Heart right ventricle (tissue), 16 donors: ENCODE results near the gene METTL26. TPM values are rescaled to one million over a fixed set of nuclear protein-coding genes. Genes with fewer than 3 reads are reported as not detected.
A peak's percentile ranks its signal among the peaks of the same experiment; 100 is the strongest.
"Not testable (repeated sequence)": the region's sequence is repeated elsewhere in the genome, so short reads cannot be mapped to it uniquely, and the experiment has no call there.

Source experiments
- ATAC-seq, 8 donors: fragments of 200-7000 bp; cut with Tn5 transposase; one replicate each; pipeline ENCODE4 v1.9.1; 2020; ENCODE audit warnings: mild to moderate bottlenecking in 8 of 8, moderate library complexity in 8 of 8, moderate number of reproducible peaks in 1 of 8
- DNase-seq, 2 donors: peaks; one replicate each; pipeline ENCODE4 v3.0.0-alpha.2; 2020
- H3K27ac ChIP-seq, 10 donors: fragments of 200-600 bp; sonication (generic) in 2 of 10; one replicate each; pipeline versions ENCODE4 v1.5.0 to v1.8.0; 2020 to 2022; ENCODE audit warnings: mild to moderate bottlenecking in 3 of 10
- H3K27me3 ChIP-seq, 7 donors: fragments of 200-600 bp; one replicate each; pipeline ENCODE4 v1.8.0; 2021 to 2022; ENCODE audit warnings: mild to moderate bottlenecking in 2 of 7
- H3K36me3 ChIP-seq, 9 donors: fragments of 200-600 bp; sonication (generic) in 1 of 9; one replicate each; pipeline versions ENCODE4 v1.5.0 to v1.8.0; 2020 to 2022; ENCODE audit warnings: mild to moderate bottlenecking in 2 of 9
- H3K4me1 ChIP-seq, 9 donors: fragments of 200-600 bp; sonication (generic) in 1 of 9; one replicate each; pipeline versions ENCODE4 v1.5.0 to v1.8.0; 2020 to 2022; ENCODE audit warnings: mild to moderate bottlenecking in 4 of 9
- H3K4me3 ChIP-seq, 10 donors: fragments of 200-600 bp; sonication (generic) in 2 of 10; one replicate each; pipeline versions ENCODE4 v1.5.0 to v1.8.0; 2020 to 2022; ENCODE audit warnings: mild to moderate bottlenecking in 7 of 10, moderate library complexity in 2 of 10
- H3K9me3 ChIP-seq, 11 donors: fragments of 200-600 bp in 10 of 11; sonication (generic) in 2 of 11; one replicate each; pipeline versions ENCODE4 v1.5.0 to v1.8.0; 2013 to 2022; ENCODE audit warnings: mild to moderate bottlenecking in 2 of 11, control low read depth in 1 of 11, moderate library complexity in 1 of 11
- whole genome bisulfite sequencing, 2 donors: extraction: QIAGEN DNeasy Blood & Tissue Kit; methylation state at CpG; one replicate each; pipeline ENCODE4 v1.1.7; 2013; ENCODE audit warnings: inconsistent platforms in 1 of 2; 5-methylcytosine and 5-hydroxymethylcytosine counted together
- intact Hi-C, 10 donors: fragments of 100-400 bp; cut with DNase I; formaldehyde crosslinking; loops; one replicate each; pipeline versions ENCODE4 v1.11.1 to v1.14.2; 2022
- polyA plus RNA-seq, 2 donors: library from polyadenylated mRNA; stranded (reverse); fragments of 200-250 nt; gene quantifications; one replicate each; pipeline ENCODE4 v1.2.3, GENCODE V29; 2013
- total RNA-seq, 10 donors: library from RNA; stranded (reverse); fragmentation: NEBNext Ultra II Directional in 3 of 10; extraction: Animal tissue kit (Norgen Biotek cat#: 25700) in 3 of 10; gene quantifications; one replicate each; pipeline versions ENCODE4 v1.2.1 to v1.2.4, GENCODE V29; 2021 to 2023
- TF ChIP-seq, protein P1 (sequence below), 9 donors: fragments of 200-600 bp; sonication (generic) in 2 of 9; IDR thresholded peaks; one replicate each; pipeline versions ENCODE4 v1.5.0 to v1.8.0; 2021 to 2022; ENCODE audit warnings: antibody characterized with exemption in 9 of 9, mild to moderate bottlenecking in 5 of 9, moderate library complexity in 1 of 9
- donor health status: Arrhythmogenic right ventricular cardiomyopathy.
- donor health status: ischemic (EF 13 %, LVEDD 7.1; RV severe dilation, severe dysfunction).
- donor health status: healthy with polysubstance abuse.
- donor health status: DM: no; HTN: yes; CAD: no.
- donor health status: DM: no; HTN: no; CAD: no.
- donor health status: ischemic (EF 25% LVEDD 6.9; RV normal size, moderate dysfunction).
- donor health status: ischemic (EF 25% LVEDD 5.7; RV mildly dilated, moderate dysfunction).
- donor health status: healthy.
- donor health status: DM: yes; HTN: yes; CAD: no.
- donor health status: Ischemic cardiomyopathy.
- donor health status: ischemic (EF 35%, LVEDD 5.7; RV mildly dilated, moderate dysfunction).
- donor health status: nonischemic (EF 11% LVEDD 7.7; RV severe dilation, severe dysfunction).
- donor health status: DM: yes; HTN: yes; CAD: no.
- donor health status: PGD.
- donor health status: ischemic (EF 29% LVEDD 5.4; RV normal size, mild dysfunction).
- donor health status: nonischemic (EF 23%, LVEDD 6.1; RV moderate dilation, normal function).

METTL26 gene
- total and polyA plus RNA-seq, 12 donors = 34.5 to 237 (median 44.8) TPM

DNA sequence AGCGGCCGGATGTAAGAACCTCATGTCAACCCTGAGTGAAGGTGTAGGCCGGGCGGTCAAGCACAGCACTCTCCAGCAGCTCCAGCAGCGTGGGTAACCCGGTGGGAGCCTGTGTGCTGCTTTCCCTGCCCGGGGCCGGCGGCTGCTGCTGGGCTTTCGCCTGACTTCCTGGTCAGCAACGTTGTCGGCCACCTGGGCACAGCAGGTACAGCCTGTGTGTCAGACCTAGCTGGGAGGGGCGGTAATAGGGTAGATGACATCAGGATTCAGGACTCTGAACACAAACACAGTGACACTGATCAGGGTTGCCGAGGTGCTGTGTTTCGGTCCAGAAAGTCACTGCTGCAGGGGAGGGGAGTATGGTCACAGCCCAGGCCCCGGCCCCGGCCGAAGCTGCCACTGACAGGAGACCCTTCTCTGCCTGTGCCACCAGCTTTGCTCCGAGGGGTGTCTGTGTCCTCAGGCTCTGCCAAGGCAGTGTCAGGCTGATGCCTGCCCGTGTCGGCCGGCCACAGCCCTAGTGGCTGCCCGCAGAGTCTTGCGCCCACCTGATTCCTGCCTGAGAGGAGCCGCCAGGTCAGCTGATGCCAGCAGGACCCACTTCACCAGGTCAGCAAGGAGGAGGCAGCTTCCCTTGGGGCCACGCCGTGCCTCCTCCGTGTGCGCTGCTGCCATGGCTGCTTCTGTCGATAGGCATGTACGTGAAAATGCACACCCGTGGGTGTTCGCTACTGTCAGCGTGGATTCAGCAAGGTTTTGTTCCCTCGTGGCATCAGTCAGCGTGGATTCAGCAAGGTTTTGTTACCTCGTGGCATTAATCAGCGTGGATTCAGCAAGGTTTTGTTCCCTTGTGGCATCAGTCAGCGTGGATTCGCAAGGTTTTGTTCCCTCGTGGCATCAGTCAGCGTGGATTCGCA, 37.0 kb downstream of the METTL26 start:
- 96% methylated on average over 43 of the region's 43 CpGs for WGBS, 2 donors
- ATAC-seq = peak in 1 of 8 donors; percentile 11

DNA sequence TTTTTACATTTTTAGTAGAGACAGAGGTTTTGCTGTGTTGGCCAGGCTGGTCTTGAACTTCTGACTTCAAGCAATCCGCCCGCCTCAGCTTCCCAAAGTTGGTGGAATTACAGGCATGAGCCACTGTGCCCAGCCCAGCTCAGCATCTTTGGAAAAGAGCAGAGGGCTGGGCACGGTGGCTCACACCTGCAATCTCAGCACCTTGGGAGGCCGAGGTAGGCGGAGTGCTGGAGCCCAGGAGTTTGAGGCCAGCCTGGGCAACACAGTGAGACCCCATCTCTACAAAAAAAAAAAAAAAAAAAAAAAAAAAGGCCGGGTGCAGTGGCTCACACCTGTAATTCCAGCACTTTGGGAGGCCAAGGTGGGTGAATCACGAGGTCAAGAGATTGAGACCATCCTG, 38.5 kb downstream of the METTL26 start:
- 96 to 97% methylated on average over 7 of the region's 7 CpGs for WGBS, 2 donors
- H3K27me3 ChIP-seq, intact Hi-C loops, H3K9me3 ChIP-seq, H3K4me3 ChIP-seq, H3K27ac ChIP-seq, DNase-seq, ATAC-seq: not testable (repeated sequence)
- Histone ChIP-seq H3K4me1 (peaks cover 0 to 24% (median 5%) of the 10 kb centered on the region in 9 donors), H3K36me3 (peaks cover 0 to 38% (median 3%) of the 10 kb centered on the region in 9 donors)

More for the DNA sequence above, 37.0 kb downstream of the METTL26 start:
- DNase-seq = no peak
- H3K36me3 ChIP-seq = peaks cover 0 to 24% (median 3%) of the 10 kb centered on the region in 9 donors
- H3K4me3 ChIP-seq = no peak overlapping the region
- H3K4me1 ChIP-seq = peaks cover 0 to 10% (median 0%) of the 10 kb centered on the region in 9 donors
- intact Hi-C loops = no loop called here
- H3K9me3 ChIP-seq = no peaks in the 10 kb centered on the region
- H3K27ac ChIP-seq = no peak overlapping the region
- TF ChIP-seq, protein P1, sequence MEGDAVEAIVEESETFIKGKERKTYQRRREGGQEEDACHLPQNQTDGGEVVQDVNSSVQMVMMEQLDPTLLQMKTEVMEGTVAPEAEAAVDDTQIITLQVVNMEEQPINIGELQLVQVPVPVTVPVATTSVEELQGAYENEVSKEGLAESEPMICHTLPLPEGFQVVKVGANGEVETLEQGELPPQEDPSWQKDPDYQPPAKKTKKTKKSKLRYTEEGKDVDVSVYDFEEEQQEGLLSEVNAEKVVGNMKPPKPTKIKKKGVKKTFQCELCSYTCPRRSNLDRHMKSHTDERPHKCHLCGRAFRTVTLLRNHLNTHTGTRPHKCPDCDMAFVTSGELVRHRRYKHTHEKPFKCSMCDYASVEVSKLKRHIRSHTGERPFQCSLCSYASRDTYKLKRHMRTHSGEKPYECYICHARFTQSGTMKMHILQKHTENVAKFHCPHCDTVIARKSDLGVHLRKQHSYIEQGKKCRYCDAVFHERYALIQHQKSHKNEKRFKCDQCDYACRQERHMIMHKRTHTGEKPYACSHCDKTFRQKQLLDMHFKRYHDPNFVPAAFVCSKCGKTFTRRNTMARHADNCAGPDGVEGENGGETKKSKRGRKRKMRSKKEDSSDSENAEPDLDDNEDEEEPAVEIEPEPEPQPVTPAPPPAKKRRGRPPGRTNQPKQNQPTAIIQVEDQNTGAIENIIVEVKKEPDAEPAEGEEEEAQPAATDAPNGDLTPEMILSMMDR (IDR thresholded peaks at IDR 0.05) = no peak
- no peaks in the 10 kb centered on the region for H3K27me3 ChIP-seq

DNA sequence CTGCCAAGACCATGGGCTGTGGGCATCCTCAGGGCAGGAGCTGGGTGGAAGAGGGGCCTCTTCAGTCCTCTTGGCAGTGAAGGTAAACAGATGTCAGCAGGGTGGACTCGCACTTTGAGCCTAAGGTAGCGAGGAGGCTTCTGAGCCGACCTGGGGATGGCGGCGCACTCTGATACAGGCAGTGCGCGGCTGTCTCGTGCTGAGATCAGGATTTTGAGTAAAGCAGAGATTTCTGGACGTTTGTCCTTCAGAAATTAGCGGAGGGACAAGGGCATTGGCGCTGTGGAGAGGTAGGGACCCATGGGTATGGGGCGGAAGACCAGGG, 39.4 kb downstream of the METTL26 start:
- ATAC-seq (no peak), DNase-seq (no peak)
- 93 to 94% methylated on average over 12 of the region's 12 CpGs for WGBS, 2 donors
- H3K4me3 ChIP-seq = no peak overlapping the region
- intact Hi-C loops = no loop called here
- no peaks in the 10 kb centered on the region for H3K27me3 ChIP-seq
- H3K27ac ChIP-seq = no peak overlapping the region
- TF ChIP-seq, protein P1 (IDR thresholded peaks at IDR 0.05) = no peak
- peaks cover 0 to 34% (median 7%) of the 10 kb centered on the region in 9 donors for H3K4me1 ChIP-seq
- H3K36me3 ChIP-seq = peaks cover 0 to 38% (median 3%) of the 10 kb centered on the region in 9 donors
- H3K9me3 ChIP-seq = no peaks in the 10 kb centered on the region

DNA sequence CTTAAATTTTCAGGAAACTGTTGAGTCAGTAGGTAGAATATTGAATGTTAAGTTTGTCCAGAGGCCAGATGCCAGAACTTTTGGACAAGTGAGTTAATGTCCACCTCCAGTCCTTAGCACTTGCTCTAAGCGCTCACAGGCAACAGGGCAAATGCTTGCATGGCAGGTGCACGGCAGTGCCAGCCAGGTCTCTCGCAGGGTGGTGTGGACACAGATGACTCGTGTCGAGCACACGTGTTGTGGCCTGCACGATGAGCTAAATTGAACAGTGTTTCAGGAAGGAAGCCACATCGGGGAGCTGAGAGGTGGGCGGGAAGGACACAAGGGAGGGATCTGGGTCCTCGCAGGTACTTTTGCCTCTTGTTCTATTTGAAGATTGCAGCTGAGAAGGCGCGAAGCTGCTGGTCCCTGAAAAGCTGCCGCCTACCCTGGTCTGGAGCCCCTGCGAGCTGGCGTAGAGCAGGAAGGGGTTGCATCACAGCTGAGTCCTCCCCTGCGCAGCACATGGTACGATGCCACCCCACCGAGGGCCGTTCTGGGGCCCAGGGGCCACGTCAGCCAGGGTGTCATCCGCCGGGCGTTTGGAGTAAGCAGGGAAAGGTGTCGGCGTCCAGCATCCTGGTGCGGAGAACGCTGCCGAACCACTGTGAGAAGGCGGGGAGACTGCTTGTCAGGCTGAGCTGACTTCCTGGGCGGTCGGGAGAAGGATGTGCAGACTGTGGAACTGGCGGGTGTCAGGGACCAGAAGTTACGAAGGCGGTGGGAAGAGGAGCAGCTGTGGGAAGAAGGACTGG, 40.0 kb downstream of the METTL26 start:
- WGBS, 2 donors = 87 to 92% methylated on average over 34 of the region's 34 CpGs
- no peak for ATAC-seq
- peaks cover 0 to 38% (median 3%) of the 10 kb centered on the region in 9 donors for H3K36me3 ChIP-seq
- TF ChIP-seq, protein P1 (IDR thresholded peaks at IDR 0.05) = no peak
- H3K4me1 ChIP-seq = peaks cover 0 to 39% (median 12%) of the 10 kb centered on the region in 9 donors
- intact Hi-C loops = no loop called here
- no peaks in the 10 kb centered on the region for H3K9me3 ChIP-seq
- no peak for DNase-seq
- no peaks in the 10 kb centered on the region for H3K27me3 ChIP-seq
- no peak overlapping the region for H3K27ac ChIP-seq
- H3K4me3 ChIP-seq = no peak overlapping the region
